ENCODE measurements around the gene EIF4G3. TPM values are rescaled to one million over a fixed set of nuclear protein-coding genes. Genes with fewer than 3 reads are reported as not detected.

EIF4G3 gene
- total and polyA plus RNA-seq, 9 of the 15 experiments (the other 6 are each of a cell fraction or from before 2014, with no cell fraction given), result 6.7 to 40.5 (median 32.1) TPM

- TF ChIP-seq ATF3 (IDR thresholded peaks at IDR 0.05) (no peak), ATF3 (CRISPR knock-in tag; conservative IDR thresholded peaks at IDR 0.05) (peak; percentile 73), LEF1 (IDR thresholded peaks at IDR 0.05) (no peak), AFF1 (IDR thresholded peaks at IDR 0.05; ENCODE audit: low read depth in 1 of 2, partially characterized antibody in 2 of 2) (no peak), ARID4B (CRISPR knock-in tag; IDR thresholded peaks at IDR 0.05) (peak; percentile 89), EP300 (IDR thresholded peaks at IDR 0.05; ENCODE audit: low read length) (no peak), RBM39 (optimal IDR thresholded peaks at IDR 0.05; ENCODE audit: low read depth, low read length) (no peak), BACH1 (tag; IDR thresholded peaks at IDR 0.05) (no peak), MAFK (IDR thresholded peaks at IDR 0.05; ENCODE audit: low read length) (0 out of 2 replicates have a peak, but pooled peaks have one; percentile 1), ZBTB49 (CRISPR knock-in tag; IDR thresholded peaks at IDR 0.05; ENCODE audit: borderline replicate concordance) (peak; percentile 42; the same call in 1 of the 2 replicates), TSC22D4 (tag; IDR thresholded peaks at IDR 0.05) (no peak), ZFPM2 (CRISPR knock-in tag; IDR thresholded peaks at IDR 0.05) (no peak), ATF6 (CRISPR knock-in tag; IDR thresholded peaks at IDR 0.05) (peak; percentile 41; the same call in 1 of the 2 replicates)
Observed at GRCh38 chr1:20786253-20787028, 390.3 kb downstream of the EIF4G3 start (continued).

Data from K562 (cell line).